Left hindlimb (tissue), 1 donor: ENCODE data around the gene PWWP3B.
A peak's percentile ranks its signal among the peaks of the same experiment; 100 is the strongest.
"Not testable (repeated sequence)": the region's sequence is repeated elsewhere in the genome, so short reads cannot be mapped to it uniquely, and the experiment has no call there.

ENCODE experiments used
- DNase-seq: peaks from one replicate; pipeline ENCODE4 v3.0.0-alpha.2; 2018

PWWP3B gene

DNA sequence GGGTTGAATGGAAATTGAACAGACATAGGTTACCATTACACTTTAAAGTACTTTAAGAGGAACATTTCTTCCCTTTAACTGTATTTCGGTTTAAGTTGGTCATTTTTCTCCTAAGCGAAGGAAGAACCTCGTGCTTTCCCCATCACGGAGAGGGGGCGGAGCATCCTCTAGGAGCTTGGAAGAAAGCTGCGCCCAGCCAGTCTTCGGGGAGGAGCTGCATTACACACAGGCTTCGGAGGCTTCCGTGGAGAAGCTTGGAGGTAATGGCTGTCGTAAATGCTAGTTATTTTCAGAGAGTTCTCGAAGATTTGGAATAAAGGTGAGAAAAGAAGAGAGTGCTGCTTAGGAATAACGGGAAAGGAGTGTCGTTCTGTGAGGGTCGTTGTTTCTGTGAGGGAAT is at the start of gene PWWP3B:
Gene PWWP3B (plus strand): TSS at position 199 of the 400 bp plus-strand sequence. CDS start 37,128 bp downstream, outside the sequence.
- peak; percentile 51 for DNase-seq

- DNase-seq, result no peak
These were observed 29.1 kb upstream of the PWWP3B start for GRCh38 chrX:106139048-106139447.

DNA sequence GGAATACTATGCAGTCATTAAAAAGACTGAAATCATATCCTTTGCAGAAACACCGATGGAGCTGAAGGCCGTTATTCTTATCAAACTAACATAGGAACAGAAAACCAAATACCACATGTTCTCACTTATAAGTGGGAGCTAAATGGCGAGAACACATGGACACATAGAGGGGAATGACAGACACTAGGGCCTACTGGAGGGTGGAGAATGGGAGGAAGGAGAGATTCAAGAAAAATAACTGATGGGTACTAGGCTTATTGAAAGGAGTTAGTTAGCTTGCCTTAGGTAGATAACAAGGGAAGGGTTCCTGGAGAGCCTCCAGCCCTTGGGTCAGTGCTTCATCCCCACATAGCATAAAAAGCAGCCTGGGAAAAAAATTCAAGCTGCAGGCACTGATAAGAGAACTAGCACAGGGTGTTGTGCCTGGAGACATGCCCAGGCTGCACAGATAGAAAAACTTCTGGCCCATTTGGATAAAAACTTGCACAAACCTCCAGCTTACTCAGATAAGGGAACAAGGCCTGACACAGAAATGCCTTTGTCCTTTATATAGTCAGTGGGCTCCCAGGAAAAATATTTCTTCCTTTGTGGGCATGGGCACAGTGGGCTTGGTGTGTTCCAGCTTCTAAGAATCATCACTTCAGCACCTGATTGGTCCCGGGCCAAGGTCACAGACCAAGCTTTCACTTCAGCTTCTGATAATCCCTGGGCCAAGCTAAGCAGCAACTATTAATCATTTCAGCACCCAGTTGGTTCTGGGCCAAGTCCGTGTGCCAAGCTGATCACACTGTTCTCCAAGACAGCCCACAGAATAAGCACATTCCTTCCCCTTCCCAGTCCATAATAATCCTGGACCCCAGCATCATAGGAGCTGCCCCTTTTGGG is 23.1 kb upstream of the PWWP3B start:
- DNase-seq, result no peak

GRCh38 chrX:106150701-106151100 is 17.4 kb upstream of the PWWP3B start:
- no peak for DNase-seq

- no peak for DNase-seq
These were observed 8.2 kb upstream of the PWWP3B start for GRCh38 chrX:106159861-106160282.

- no peak for DNase-seq
These were observed 2.2 kb downstream of the PWWP3B start for GRCh38 chrX:106170318-106170717.

DNA sequence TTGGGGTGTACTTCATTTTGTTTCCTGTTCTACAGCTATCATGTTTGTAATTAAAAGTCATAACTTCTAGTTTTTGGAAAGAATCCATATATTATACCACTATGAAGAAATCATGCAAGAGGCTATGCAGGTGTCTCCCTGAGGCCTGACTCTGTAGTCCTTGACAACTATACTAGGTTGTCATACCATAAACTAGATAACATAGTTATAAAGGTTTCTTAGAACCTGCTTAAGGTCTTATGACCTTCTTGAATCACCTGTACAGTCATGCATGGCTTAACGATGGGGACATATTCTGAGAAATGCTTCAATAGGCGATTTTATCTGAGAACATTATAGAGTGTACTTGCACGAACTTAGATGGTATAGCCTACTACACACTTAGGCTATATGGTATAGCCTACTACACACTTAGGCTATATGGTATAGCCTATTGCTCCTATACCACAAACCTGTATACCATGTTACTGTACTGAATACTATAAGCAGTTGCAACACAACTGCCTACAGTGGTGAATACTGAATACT is 3.3 kb downstream of the PWWP3B start:
- DNase-seq, result no peak

DNA sequence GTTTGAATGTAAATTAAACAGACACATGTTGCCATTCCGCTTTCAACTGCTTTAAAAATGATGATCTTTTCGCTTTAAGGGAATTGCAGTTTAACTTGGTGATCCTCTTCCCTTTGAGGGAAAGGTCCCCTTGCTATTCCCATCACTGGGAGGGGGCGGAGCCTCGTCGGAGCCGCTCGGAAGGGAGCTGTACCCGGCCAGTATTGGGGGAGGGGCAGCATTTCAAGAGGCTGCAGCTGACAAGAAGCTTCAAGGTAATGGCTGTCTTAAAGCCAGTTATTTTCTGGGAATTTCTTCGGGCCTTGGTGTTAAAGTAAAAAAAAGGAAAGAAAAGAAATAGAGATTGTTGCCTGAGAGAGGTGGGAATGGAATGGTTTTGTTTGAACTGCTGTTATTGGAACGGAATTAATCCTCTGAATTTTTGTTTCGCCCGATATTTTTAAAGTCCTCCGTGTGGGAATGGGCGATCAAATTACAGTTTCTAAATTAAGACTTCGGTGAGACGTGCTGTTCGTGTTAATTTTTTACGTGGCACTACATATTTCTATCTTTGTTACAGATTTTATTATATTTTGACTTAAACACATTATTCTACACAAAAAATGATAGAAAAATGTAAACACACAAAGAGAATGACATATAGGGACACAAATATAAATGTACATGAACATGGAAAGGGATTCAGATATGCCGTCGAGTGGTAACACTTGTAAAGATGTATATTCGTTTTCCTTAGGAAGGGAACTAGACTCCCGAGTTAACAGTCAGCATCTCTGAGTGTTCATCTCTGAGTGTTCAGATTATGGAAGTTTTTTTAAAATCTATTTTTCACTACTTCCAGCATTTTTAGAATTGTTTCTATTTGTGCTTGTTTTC is 9.2 kb downstream of the PWWP3B start:
- peak; percentile 84 for DNase-seq

- no peak for DNase-seq
These were observed 9.8 kb downstream of the PWWP3B start for GRCh38 chrX:106177982-106178321.

GRCh38 chrX:106178826-106179225 is 10.7 kb downstream of the PWWP3B start:
- DNase-seq, result no peak

GRCh38 chrX:106183685-106184084 is 15.6 kb downstream of the PWWP3B start:
- DNase-seq, result not testable (repeated sequence)

DNA sequence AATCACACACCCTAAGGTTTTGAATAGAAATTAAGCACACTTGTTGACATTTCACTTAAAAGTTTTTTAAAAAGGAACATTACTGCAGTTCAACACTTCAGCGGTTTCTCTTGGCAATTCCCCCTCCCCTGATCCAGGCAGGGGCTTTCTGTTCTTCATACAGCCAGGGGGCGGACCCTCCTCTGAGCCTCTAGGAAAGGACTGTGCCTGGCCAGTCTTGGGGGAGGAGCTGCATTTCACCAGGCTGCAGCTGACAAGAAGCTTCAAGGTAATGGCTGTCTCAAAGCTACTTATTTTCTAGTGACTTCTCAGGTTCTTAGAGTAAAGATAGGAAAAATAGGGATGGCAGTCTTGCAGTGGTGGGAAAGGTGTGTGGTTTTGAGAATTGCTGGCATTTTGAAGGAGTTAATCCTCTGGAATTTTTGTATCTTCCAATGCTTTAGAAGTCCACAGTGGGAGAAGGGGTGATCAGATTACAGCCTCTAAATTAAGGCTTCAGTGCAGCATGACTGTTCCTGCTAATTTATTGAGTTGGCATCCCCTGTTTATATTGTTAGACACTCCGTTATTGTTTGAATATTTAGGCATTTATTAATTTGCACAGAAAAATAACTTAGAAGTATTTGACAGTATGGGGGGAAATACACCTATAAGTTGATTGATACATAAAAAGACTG is 33.5 kb downstream of the PWWP3B start:
- peak; percentile 27 for DNase-seq

- DNase-seq, result no peak
These were observed 35.2 kb downstream of the PWWP3B start for GRCh38 chrX:106203315-106203714.

DNA sequence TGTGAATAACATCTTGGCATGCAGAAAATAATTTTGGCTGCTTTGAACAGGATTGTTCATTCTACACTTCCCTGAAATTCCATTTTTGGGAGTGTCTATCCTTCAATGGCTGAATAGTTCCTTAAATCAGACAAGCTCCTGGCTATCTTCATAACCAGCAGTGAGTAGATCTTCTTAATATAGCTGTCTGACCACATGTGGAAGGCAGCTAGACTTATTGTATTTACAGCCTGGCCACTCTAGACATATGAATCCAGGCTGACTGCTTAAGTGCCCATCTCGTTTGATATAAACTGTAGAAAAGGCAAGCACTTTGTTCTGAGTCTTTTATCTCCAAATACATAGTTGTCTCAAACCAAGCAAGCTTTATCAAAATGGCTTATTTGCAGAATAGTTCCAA is 40.0 kb downstream of the PWWP3B start:
- DNase-seq, result no peak
